ENCODE measurements around the gene SNTG2. TPM values are rescaled to one million over a fixed set of nuclear protein-coding genes. Genes with fewer than 3 reads are reported as not detected.

SNTG2 gene
- total and polyA plus RNA-seq, 10 of the 15 experiments (the other 5 are each of a cell fraction or from before 2014, with no cell fraction given) = not detected

DNA sequence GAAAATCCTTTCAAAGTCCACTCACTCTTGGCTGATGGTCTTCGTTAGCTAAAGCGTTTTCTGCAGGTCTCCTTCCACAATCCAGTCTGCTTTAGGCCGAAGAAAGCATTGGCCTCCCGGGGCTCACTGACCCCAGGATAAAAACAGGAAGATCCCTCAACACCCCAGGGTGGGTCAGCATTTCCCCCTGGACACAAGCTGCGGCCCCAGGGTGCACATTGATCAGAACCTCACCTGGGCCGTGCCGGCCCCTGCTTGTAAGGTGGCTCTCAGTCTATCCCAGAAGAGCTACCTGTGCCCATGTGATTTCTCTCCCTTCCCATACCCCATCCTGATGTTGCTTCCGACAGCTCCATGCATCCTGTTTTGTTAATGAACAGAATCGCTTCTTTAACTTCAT is 349.6 kb downstream of the SNTG2 start:
- CTCF ChIA-PET = interaction anchor here (1.4 kb wide), 1 partner anchor 174 kb away, joined by 3 read pairs; no protein-coding TSS in a partner anchor
- TF ChIP-seq RUNX3 (IDR thresholded peaks at IDR 0.05; ENCODE audit: low read length) = no peak
- TF ChIP-seq, protein P1, sequence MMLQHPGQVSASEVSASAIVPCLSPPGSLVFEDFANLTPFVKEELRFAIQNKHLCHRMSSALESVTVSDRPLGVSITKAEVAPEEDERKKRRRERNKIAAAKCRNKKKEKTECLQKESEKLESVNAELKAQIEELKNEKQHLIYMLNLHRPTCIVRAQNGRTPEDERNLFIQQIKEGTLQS (IDR thresholded peaks at IDR 0.05; ENCODE audit: borderline replicate concordance, extremely low read depth, low read depth, low read length) = no peak
- no peak for TF ChIP-seq NFIC (IDR thresholded peaks at IDR 0.05; ENCODE audit: low read depth, low read length)
- TF ChIP-seq SP1 (IDR thresholded peaks at IDR 0.05; ENCODE audit: low read depth, low read length) = no peak
- TF ChIP-seq, protein P2, sequence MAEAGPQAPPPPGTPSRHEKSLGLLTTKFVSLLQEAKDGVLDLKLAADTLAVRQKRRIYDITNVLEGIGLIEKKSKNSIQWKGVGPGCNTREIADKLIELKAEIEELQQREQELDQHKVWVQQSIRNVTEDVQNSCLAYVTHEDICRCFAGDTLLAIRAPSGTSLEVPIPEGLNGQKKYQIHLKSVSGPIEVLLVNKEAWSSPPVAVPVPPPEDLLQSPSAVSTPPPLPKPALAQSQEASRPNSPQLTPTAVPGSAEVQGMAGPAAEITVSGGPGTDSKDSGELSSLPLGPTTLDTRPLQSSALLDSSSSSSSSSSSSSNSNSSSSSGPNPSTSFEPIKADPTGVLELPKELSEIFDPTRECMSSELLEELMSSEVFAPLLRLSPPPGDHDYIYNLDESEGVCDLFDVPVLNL (IDR thresholded peaks at IDR 0.05; ENCODE audit: low read depth, low read length) = no peak
- no peak for TF ChIP-seq STAT3 (IDR thresholded peaks at IDR 0.05; ENCODE audit: low read depth, low read length)
- no peak for TF ChIP-seq SUZ12 (IDR thresholded peaks at IDR 0.05; ENCODE audit: unreplicated experiment)
- TF ChIP-seq, protein P3, sequence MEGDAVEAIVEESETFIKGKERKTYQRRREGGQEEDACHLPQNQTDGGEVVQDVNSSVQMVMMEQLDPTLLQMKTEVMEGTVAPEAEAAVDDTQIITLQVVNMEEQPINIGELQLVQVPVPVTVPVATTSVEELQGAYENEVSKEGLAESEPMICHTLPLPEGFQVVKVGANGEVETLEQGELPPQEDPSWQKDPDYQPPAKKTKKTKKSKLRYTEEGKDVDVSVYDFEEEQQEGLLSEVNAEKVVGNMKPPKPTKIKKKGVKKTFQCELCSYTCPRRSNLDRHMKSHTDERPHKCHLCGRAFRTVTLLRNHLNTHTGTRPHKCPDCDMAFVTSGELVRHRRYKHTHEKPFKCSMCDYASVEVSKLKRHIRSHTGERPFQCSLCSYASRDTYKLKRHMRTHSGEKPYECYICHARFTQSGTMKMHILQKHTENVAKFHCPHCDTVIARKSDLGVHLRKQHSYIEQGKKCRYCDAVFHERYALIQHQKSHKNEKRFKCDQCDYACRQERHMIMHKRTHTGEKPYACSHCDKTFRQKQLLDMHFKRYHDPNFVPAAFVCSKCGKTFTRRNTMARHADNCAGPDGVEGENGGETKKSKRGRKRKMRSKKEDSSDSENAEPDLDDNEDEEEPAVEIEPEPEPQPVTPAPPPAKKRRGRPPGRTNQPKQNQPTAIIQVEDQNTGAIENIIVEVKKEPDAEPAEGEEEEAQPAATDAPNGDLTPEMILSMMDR (IDR thresholded peaks at IDR 0.05 in 2 of 3, conservative IDR thresholded peaks at IDR 0.05 in 1 of 3; ENCODE audit: control insufficient read depth in 2 of 3, extremely low read depth in 1 of 3, insufficient read depth in 1 of 3, low read depth in 3 of 3, low read length in 3 of 3) = no peak
- no peak for TF ChIP-seq IRF4 (IDR thresholded peaks at IDR 0.05; ENCODE audit: low read depth, low read length)
- TF ChIP-seq, protein P4, sequence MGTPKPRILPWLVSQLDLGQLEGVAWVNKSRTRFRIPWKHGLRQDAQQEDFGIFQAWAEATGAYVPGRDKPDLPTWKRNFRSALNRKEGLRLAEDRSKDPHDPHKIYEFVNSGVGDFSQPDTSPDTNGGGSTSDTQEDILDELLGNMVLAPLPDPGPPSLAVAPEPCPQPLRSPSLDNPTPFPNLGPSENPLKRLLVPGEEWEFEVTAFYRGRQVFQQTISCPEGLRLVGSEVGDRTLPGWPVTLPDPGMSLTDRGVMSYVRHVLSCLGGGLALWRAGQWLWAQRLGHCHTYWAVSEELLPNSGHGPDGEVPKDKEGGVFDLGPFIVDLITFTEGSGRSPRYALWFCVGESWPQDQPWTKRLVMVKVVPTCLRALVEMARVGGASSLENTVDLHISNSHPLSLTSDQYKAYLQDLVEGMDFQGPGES (IDR thresholded peaks at IDR 0.05) = no peak
- TF ChIP-seq JUND (IDR thresholded peaks at IDR 0.05; ENCODE audit: low read depth, low read length) = no peak
- TF ChIP-seq GABPA (IDR thresholded peaks at IDR 0.05; ENCODE audit: low read depth) = no peak
- TF ChIP-seq, protein P5, sequence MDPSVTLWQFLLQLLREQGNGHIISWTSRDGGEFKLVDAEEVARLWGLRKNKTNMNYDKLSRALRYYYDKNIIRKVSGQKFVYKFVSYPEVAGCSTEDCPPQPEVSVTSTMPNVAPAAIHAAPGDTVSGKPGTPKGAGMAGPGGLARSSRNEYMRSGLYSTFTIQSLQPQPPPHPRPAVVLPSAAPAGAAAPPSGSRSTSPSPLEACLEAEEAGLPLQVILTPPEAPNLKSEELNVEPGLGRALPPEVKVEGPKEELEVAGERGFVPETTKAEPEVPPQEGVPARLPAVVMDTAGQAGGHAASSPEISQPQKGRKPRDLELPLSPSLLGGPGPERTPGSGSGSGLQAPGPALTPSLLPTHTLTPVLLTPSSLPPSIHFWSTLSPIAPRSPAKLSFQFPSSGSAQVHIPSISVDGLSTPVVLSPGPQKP (IDR thresholded peaks at IDR 0.05; ENCODE audit: low read depth, low read length) = no peak
- no peak for TF ChIP-seq TCF7 (IDR thresholded peaks at IDR 0.05; ENCODE audit: borderline replicate concordance)
- TF ChIP-seq NBN (IDR thresholded peaks at IDR 0.05) = no peak
- no peak for TF ChIP-seq FOXK2 (IDR thresholded peaks at IDR 0.05)
- TF ChIP-seq, protein P6, sequence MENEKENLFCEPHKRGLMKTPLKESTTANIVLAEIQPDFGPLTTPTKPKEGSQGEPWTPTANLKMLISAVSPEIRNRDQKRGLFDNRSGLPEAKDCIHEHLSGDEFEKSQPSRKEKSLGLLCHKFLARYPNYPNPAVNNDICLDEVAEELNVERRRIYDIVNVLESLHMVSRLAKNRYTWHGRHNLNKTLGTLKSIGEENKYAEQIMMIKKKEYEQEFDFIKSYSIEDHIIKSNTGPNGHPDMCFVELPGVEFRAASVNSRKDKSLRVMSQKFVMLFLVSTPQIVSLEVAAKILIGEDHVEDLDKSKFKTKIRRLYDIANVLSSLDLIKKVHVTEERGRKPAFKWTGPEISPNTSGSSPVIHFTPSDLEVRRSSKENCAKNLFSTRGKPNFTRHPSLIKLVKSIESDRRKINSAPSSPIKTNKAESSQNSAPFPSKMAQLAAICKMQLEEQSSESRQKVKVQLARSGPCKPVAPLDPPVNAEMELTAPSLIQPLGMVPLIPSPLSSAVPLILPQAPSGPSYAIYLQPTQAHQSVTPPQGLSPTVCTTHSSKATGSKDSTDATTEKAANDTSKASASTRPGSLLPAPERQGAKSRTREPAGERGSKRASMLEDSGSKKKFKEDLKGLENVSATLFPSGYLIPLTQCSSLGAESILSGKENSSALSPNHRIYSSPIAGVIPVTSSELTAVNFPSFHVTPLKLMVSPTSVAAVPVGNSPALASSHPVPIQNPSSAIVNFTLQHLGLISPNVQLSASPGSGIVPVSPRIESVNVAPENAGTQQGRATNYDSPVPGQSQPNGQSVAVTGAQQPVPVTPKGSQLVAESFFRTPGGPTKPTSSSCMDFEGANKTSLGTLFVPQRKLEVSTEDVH (IDR thresholded peaks at IDR 0.05; ENCODE audit: low read depth, partially characterized antibody) = no peak
- TF ChIP-seq ESRRA (IDR thresholded peaks at IDR 0.05; ENCODE audit: low read length) = no peak
- TF ChIP-seq YBX1 (IDR thresholded peaks at IDR 0.05) = no peak

More for the DNA sequence above, 349.6 kb downstream of the SNTG2 start:
- no peak for FAIRE-seq
- no peaks in the 10 kb centered on the region for H3K4me1 ChIP-seq (ENCODE audit: control insufficient read depth, insufficient read depth, low read length)
- in situ Hi-C loops (cut with MboI) (no loop called here), intact Hi-C loops (cut with micrococcal nuclease; ENCODE audit: unreplicated experiment) (no loop called here)
- no TSS peak for BruUV-seq (replicated peaks)
- no peak overlapping the region for H3K27ac ChIP-seq (ENCODE audit: control insufficient read depth, insufficient read depth)
- POLR2A ChIA-PET = no interaction called here
- no peaks in the 10 kb centered on the region for H3K79me2 ChIP-seq (ENCODE audit: control insufficient read depth, insufficient read depth, low read length)
- H2AFZ ChIP-seq (ENCODE audit: control insufficient read depth, low read depth, low read length) = no peak overlapping the region
- H3K4me2 ChIP-seq (ENCODE audit: control insufficient read depth, insufficient read depth) = no peak overlapping the region
- H4K20me1 ChIP-seq (ENCODE audit: control insufficient read depth, insufficient read depth) = no peaks in the 10 kb centered on the region
- no peak for DNase-seq (ENCODE audit: low read depth, low spot score)
- no peaks in the 10 kb centered on the region for H3K9me3 ChIP-seq (replicated peaks; ENCODE audit: control insufficient read depth, insufficient read depth, low read length)
- SMC1A ChIA-PET (ENCODE audit: uncharacterized antibody, unreplicated experiment) = no interaction called here
- RAD21 ChIA-PET (ENCODE audit: unreplicated experiment) = no interaction called here
- no peak for ATAC-seq
- no peak overlapping the region for H3K9ac ChIP-seq (ENCODE audit: control insufficient read depth, insufficient read depth, low read length)
- no peaks in the 10 kb centered on the region for H3K36me3 ChIP-seq (ENCODE audit: control insufficient read depth in 2 of 2, insufficient read depth in 2 of 2, low read length in 1 of 2)
- no peaks in the 10 kb centered on the region for H3K27me3 ChIP-seq (replicated peaks in 1 of 2; ENCODE audit: control insufficient read depth in 2 of 2, insufficient read depth in 2 of 2, low read length in 1 of 2)
- no peak overlapping the region for H3K4me3 ChIP-seq
- 14% methylated on average over 9 of the region's 9 CpGs for WGBS (ENCODE audit: insufficient coverage, insufficient replicate concordance, low lambda C conversion rate, missing lambda C conversion rate)
